GM19351 (cell line): ENCODE results near the gene LRRTM4.
A peak's percentile ranks its signal among the peaks of the same experiment; 100 is the strongest.

ENCODE experiments used
- ATAC-seq: cut with Tn5 transposase; IDR thresholded peaks from one replicate; pipeline ENCODE4 v1.9.1; 2021; ENCODE audit warnings: mild to moderate bottlenecking, moderate library complexity; ENCODE audit not compliant: unreplicated experiment

Gene LRRTM4

GRCh38 chr2:77008853-77009252 is 513.3 kb downstream of the LRRTM4 start:
- no peak for ATAC-seq

- ATAC-seq: no peak
These were observed 514.5 kb downstream of the LRRTM4 start for GRCh38 chr2:77007686-77008085.

GRCh38 chr2:77005522-77005921 is 516.7 kb downstream of the LRRTM4 start:
- no peak for ATAC-seq

- ATAC-seq: no peak
These were observed 520.3 kb downstream of the LRRTM4 start for GRCh38 chr2:77001895-77002294.

GRCh38 chr2:76998704-76999103 is 523.5 kb downstream of the LRRTM4 start:
- ATAC-seq: no peak

GRCh38 chr2:76998152-76998551 is 524.0 kb downstream of the LRRTM4 start:
- no peak for ATAC-seq

- ATAC-seq: no peak
These were observed 524.9 kb downstream of the LRRTM4 start for GRCh38 chr2:76997296-76997695.

- no peak for ATAC-seq
These were observed 536.6 kb downstream of the LRRTM4 start for GRCh38 chr2:76985387-76986136.

- ATAC-seq: no peak
These were observed 537.8 kb downstream of the LRRTM4 start for GRCh38 chr2:76984359-76984758.

GRCh38 chr2:76980067-76980787 is 541.9 kb downstream of the LRRTM4 start:
- ATAC-seq: no peak

GRCh38 chr2:76977846-76978727 is 544.1 kb downstream of the LRRTM4 start:
- ATAC-seq: no peak

- no peak for ATAC-seq
These were observed 546.4 kb downstream of the LRRTM4 start for GRCh38 chr2:76975752-76976151.

GRCh38 chr2:76973610-76974009 is 548.6 kb downstream of the LRRTM4 start:
- ATAC-seq: no peak

GRCh38 chr2:76965772-76966171 is 556.4 kb downstream of the LRRTM4 start:
- no peak for ATAC-seq

GRCh38 chr2:76958749-76959148 is 563.4 kb downstream of the LRRTM4 start:
- no peak for ATAC-seq

GRCh38 chr2:76953733-76954347 is 568.3 kb downstream of the LRRTM4 start:
- ATAC-seq: peak; percentile 84

GRCh38 chr2:76946631-76947145 is 575.5 kb downstream of the LRRTM4 start:
- no peak for ATAC-seq

- ATAC-seq: no peak
These were observed 581.6 kb downstream of the LRRTM4 start for GRCh38 chr2:76940559-76940958.

GRCh38 chr2:76938153-76938552 is 584.0 kb downstream of the LRRTM4 start:
- no peak for ATAC-seq

- ATAC-seq: no peak
These were observed 589.6 kb downstream of the LRRTM4 start for GRCh38 chr2:76932550-76932949.
